ENCODE results near the gene RGP1.

Gene RGP1

DNA sequence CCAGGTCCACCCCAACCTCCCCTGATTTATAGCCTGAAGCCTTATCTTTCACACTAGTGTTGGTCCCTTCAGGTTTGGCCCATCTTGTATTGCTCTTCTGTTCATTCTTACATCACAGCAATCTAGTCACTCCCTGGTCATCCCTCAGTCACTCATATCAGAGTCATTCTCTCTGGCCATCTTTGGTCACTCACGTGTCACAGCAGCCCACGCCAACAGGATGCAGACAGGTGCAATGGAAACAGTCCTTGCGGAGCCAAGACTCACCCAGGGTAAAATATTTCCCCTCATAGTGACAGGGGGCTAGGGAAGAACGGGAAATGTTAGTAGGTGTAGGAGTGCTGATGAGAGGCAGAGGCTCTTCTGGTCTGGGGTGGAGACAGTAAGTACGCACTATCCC is 4.4 kb downstream of the RGP1 start:
- ATAC-seq: no peak

DNA sequence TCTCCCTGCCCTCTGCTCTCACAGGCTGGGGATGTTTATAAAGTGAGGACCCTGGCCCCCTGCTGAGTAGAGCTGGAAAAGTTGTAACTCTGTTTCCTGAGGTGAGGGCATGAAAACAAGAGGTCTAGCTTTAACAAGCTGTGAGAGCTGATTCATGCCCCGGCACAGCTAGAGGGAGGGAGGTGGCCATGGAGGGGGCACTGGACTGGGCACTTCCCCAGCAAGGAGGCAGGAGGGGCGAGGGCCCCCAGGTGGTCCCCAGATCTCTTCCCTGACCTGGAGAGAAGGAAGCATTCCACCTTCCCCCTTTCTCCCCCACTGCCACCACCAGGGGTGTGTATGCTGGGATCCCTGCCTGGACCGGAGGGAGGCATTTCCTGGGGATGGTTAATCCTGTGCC is 5.2 kb downstream of the RGP1 start, which contains the start of gene MSMP:
MSMP (minus strand) TSS at position 13 of the 400 bp plus-strand sequence. CDS start 147 bp downstream, outside the sequence.
- no peak for TF ChIP-seq RARB (CRISPR knock-in tag; IDR thresholded peaks at IDR 0.05)
- no peak for TF ChIP-seq ZFP30 (CRISPR knock-in tag; IDR thresholded peaks at IDR 0.05)
- no peak for ATAC-seq

More for the DNA sequence above, 4.4 kb downstream of the RGP1 start:
- TF ChIP-seq, protein P1, sequence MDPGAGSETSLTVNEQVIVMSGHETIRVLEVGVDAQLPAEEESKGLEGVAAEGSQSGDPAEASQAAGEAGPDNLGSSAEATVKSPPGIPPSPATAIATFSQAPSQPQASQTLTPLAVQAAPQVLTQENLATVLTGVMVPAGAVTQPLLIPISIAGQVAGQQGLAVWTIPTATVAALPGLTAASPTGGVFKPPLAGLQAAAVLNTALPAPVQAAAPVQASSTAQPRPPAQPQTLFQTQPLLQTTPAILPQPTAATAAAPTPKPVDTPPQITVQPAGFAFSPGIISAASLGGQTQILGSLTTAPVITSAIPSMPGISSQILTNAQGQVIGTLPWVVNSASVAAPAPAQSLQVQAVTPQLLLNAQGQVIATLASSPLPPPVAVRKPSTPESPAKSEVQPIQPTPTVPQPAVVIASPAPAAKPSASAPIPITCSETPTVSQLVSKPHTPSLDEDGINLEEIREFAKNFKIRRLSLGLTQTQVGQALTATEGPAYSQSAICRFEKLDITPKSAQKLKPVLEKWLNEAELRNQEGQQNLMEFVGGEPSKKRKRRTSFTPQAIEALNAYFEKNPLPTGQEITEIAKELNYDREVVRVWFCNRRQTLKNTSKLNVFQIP (CRISPR knock-in tag; IDR thresholded peaks at IDR 0.05; ENCODE audit: borderline replicate concordance, low read depth): no peak
- no peak for TF ChIP-seq ZC3H10 (CRISPR knock-in tag; IDR thresholded peaks at IDR 0.05)
- TF ChIP-seq TCF4 (CRISPR knock-in tag; IDR thresholded peaks at IDR 0.05; ENCODE audit: borderline replicate concordance): no peak
- no peak for TF ChIP-seq ZNF565 (CRISPR knock-in tag; conservative IDR thresholded peaks at IDR 0.05; ENCODE audit: low read depth)
- TF ChIP-seq GLIS3 (CRISPR knock-in tag; IDR thresholded peaks at IDR 0.05): no peak
- TF ChIP-seq ZNF70 (CRISPR knock-in tag; IDR thresholded peaks at IDR 0.05): no peak
- TF ChIP-seq ESRRG (CRISPR knock-in tag; IDR thresholded peaks at IDR 0.05): no peak
- TF ChIP-seq CSDC2 (CRISPR knock-in tag; IDR thresholded peaks at IDR 0.05): no peak
- TF ChIP-seq ISL1 (CRISPR knock-in tag; IDR thresholded peaks at IDR 0.05): no peak
- TF ChIP-seq, protein P2, sequence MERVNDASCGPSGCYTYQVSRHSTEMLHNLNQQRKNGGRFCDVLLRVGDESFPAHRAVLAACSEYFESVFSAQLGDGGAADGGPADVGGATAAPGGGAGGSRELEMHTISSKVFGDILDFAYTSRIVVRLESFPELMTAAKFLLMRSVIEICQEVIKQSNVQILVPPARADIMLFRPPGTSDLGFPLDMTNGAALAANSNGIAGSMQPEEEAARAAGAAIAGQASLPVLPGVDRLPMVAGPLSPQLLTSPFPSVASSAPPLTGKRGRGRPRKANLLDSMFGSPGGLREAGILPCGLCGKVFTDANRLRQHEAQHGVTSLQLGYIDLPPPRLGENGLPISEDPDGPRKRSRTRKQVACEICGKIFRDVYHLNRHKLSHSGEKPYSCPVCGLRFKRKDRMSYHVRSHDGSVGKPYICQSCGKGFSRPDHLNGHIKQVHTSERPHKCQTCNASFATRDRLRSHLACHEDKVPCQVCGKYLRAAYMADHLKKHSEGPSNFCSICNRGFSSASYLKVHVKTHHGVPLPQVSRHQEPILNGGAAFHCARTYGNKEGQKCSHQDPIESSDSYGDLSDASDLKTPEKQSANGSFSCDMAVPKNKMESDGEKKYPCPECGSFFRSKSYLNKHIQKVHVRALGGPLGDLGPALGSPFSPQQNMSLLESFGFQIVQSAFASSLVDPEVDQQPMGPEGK (CRISPR knock-in tag; IDR thresholded peaks at IDR 0.05; ENCODE audit: borderline replicate concordance): no peak
- TF ChIP-seq OSR1 (CRISPR knock-in tag; IDR thresholded peaks at IDR 0.05): no peak
- no peak for TF ChIP-seq ARNTL (CRISPR knock-in tag; IDR thresholded peaks at IDR 0.05; ENCODE audit: borderline replicate concordance, low read depth)
- no peak for TF ChIP-seq BACH2 (CRISPR knock-in tag; IDR thresholded peaks at IDR 0.05; ENCODE audit: borderline replicate concordance)
- TF ChIP-seq, protein P3, sequence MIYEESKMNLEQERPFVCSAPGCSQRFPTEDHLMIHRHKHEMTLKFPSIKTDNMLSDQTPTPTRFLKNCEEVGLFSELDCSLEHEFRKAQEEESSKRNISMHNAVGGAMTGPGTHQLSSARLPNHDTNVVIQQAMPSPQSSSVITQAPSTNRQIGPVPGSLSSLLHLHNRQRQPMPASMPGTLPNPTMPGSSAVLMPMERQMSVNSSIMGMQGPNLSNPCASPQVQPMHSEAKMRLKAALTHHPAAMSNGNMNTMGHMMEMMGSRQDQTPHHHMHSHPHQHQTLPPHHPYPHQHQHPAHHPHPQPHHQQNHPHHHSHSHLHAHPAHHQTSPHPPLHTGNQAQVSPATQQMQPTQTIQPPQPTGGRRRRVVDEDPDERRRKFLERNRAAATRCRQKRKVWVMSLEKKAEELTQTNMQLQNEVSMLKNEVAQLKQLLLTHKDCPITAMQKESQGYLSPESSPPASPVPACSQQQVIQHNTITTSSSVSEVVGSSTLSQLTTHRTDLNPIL (CRISPR knock-in tag; IDR thresholded peaks at IDR 0.05; ENCODE audit: low read depth): no peak
- TF ChIP-seq, protein P4, sequence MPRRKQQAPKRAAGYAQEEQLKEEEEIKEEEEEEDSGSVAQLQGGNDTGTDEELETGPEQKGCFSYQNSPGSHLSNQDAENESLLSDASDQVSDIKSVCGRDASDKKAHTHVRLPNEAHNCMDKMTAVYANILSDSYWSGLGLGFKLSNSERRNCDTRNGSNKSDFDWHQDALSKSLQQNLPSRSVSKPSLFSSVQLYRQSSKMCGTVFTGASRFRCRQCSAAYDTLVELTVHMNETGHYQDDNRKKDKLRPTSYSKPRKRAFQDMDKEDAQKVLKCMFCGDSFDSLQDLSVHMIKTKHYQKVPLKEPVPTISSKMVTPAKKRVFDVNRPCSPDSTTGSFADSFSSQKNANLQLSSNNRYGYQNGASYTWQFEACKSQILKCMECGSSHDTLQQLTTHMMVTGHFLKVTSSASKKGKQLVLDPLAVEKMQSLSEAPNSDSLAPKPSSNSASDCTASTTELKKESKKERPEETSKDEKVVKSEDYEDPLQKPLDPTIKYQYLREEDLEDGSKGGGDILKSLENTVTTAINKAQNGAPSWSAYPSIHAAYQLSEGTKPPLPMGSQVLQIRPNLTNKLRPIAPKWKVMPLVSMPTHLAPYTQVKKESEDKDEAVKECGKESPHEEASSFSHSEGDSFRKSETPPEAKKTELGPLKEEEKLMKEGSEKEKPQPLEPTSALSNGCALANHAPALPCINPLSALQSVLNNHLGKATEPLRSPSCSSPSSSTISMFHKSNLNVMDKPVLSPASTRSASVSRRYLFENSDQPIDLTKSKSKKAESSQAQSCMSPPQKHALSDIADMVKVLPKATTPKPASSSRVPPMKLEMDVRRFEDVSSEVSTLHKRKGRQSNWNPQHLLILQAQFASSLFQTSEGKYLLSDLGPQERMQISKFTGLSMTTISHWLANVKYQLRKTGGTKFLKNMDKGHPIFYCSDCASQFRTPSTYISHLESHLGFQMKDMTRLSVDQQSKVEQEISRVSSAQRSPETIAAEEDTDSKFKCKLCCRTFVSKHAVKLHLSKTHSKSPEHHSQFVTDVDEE (CRISPR knock-in tag; IDR thresholded peaks at IDR 0.05): no peak

DNA sequence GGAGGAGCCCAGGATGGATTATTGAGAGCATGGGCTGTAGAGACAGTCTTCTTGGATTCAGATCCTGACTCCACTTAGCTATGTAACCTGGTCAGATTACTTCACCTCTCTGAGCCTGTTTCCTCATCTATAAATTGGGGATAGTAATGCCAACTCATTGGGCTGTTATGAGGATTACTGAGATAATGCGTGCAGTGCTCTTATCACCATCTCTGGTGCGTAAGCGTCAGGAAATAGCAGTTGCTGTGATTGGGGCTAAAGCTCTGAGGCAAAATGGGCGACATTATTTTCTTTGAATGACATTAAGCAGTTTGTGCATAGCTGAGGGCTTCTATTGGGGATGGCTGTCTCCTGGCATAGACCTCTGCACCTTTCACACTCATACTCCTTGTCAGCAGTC is 6.0 kb downstream of the RGP1 start:
- no peak for ATAC-seq
- TF ChIP-seq, protein P2 (CRISPR knock-in tag; IDR thresholded peaks at IDR 0.05; ENCODE audit: borderline replicate concordance): no peak
- TF ChIP-seq ZFP30 (CRISPR knock-in tag; IDR thresholded peaks at IDR 0.05): no peak
- no peak for TF ChIP-seq TCF4 (CRISPR knock-in tag; IDR thresholded peaks at IDR 0.05; ENCODE audit: borderline replicate concordance)
- TF ChIP-seq ZFP3 (CRISPR knock-in tag; IDR thresholded peaks at IDR 0.05): no peak
- TF ChIP-seq, protein P5, sequence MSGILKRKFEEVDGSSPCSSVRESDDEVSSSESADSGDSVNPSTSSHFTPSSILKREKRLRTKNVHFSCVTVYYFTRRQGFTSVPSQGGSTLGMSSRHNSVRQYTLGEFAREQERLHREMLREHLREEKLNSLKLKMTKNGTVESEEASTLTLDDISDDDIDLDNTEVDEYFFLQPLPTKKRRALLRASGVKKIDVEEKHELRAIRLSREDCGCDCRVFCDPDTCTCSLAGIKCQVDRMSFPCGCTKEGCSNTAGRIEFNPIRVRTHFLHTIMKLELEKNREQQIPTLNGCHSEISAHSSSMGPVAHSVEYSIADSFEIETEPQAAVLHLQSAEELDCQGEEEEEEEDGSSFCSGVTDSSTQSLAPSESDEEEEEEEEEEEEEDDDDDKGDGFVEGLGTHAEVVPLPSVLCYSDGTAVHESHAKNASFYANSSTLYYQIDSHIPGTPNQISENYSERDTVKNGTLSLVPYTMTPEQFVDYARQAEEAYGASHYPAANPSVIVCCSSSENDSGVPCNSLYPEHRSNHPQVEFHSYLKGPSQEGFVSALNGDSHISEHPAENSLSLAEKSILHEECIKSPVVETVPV (CRISPR knock-in tag; IDR thresholded peaks at IDR 0.05): no peak
- no peak for TF ChIP-seq SNAI2 (CRISPR knock-in tag; IDR thresholded peaks at IDR 0.05)
- TF ChIP-seq CSDC2 (CRISPR knock-in tag; IDR thresholded peaks at IDR 0.05): no peak
- TF ChIP-seq, protein P4 (CRISPR knock-in tag; IDR thresholded peaks at IDR 0.05): no peak
- no peak for TF ChIP-seq ZNF565 (CRISPR knock-in tag; conservative IDR thresholded peaks at IDR 0.05; ENCODE audit: low read depth)
- TF ChIP-seq ZNF70 (CRISPR knock-in tag; IDR thresholded peaks at IDR 0.05): no peak
- TF ChIP-seq, protein P1 (CRISPR knock-in tag; IDR thresholded peaks at IDR 0.05; ENCODE audit: borderline replicate concordance, low read depth): no peak
- no peak for TF ChIP-seq BACH2 (CRISPR knock-in tag; IDR thresholded peaks at IDR 0.05; ENCODE audit: borderline replicate concordance)
- no peak for TF ChIP-seq GLIS3 (CRISPR knock-in tag; IDR thresholded peaks at IDR 0.05)
